B cell (primary cell): ENCODE data around the gene HSD17B1.

Source experiments
- EZH2 ChIP-seq: IDR thresholded peaks from 2 replicates; pipeline ENCODE4 v1.6.1; 2012; ENCODE audit warnings: borderline replicate concordance, low read depth, mild to moderate bottlenecking, moderate library complexity, low read length; ENCODE audit not compliant: insufficient read depth, poor library complexity, severe bottlenecking
- TF ChIP-seq, protein P1 (sequence below): fragments of 200-600 bp; IDR thresholded peaks from one replicate; pipeline ENCODE4 v1.8.0; 2022; ENCODE audit warnings: antibody characterized with exemption, mild to moderate bottlenecking

DNA sequence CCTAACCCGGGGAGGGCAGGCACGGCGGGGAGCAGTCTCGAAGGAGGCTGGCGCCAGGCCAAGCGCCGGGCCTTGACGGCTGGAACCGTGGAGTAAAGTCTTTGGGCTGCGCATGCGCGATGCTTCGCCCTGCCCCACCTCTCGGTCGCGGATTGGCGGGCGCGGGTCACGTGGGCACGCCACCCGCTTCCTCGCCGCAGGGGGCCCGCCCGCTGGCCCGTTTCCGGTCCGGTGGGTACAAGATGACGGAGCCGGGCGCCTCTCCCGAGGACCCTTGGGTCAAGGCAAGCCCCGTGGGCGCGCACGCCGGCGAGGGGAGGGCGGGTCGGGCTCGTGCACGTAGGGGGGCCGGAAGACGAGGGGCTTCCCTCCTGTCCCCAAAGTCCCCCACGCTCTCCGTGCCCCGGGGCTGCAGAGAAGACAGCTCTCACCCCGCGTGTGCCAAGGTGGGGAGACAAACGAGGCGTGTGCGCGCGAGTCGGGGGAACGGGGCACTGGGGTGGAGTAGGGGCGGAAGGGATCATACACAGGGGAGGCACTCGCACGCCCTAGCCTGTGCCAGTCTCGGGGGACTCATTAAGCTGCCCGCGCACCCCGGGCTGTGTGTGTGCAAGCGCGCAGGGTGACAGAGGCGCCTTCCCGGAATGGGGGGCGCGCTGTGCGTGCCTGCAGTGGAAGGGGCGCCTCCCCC is 14.3 kb downstream of the HSD17B1 start, which contains the start of gene MLX:
- TF ChIP-seq, protein P1, sequence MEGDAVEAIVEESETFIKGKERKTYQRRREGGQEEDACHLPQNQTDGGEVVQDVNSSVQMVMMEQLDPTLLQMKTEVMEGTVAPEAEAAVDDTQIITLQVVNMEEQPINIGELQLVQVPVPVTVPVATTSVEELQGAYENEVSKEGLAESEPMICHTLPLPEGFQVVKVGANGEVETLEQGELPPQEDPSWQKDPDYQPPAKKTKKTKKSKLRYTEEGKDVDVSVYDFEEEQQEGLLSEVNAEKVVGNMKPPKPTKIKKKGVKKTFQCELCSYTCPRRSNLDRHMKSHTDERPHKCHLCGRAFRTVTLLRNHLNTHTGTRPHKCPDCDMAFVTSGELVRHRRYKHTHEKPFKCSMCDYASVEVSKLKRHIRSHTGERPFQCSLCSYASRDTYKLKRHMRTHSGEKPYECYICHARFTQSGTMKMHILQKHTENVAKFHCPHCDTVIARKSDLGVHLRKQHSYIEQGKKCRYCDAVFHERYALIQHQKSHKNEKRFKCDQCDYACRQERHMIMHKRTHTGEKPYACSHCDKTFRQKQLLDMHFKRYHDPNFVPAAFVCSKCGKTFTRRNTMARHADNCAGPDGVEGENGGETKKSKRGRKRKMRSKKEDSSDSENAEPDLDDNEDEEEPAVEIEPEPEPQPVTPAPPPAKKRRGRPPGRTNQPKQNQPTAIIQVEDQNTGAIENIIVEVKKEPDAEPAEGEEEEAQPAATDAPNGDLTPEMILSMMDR: no peak
- no peak for TF ChIP-seq EZH2
